ENCODE measurements around the gene ASIP.
A peak's percentile ranks its signal among the peaks of the same experiment; 100 is the strongest.
"Not testable (repeated sequence)": the region's sequence is repeated elsewhere in the genome, so short reads cannot be mapped to it uniquely, and the experiment has no call there.

Gene ASIP

DNA sequence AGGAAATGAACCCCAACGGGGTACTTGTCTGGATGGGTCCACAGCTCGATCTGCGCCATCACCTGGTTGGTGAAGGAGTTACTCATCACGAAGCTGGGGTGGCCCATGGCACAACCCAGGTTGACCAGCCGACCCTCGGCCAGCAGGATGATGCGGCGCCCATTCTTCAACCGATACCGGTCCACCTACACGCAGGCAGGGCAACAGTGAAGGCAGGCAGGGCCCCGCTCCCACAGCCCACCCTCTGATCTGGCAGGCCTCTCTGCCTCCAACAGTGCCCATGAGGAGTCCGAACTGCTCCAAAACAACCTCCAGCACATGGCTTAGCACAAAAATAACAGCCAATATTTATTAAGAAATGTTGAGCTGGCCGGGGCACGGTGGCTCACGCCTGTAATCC is 44.2 kb downstream of the ASIP start:
- no peak for DNase-seq (ENCODE audit: low read depth in 2 of 2)

DNA sequence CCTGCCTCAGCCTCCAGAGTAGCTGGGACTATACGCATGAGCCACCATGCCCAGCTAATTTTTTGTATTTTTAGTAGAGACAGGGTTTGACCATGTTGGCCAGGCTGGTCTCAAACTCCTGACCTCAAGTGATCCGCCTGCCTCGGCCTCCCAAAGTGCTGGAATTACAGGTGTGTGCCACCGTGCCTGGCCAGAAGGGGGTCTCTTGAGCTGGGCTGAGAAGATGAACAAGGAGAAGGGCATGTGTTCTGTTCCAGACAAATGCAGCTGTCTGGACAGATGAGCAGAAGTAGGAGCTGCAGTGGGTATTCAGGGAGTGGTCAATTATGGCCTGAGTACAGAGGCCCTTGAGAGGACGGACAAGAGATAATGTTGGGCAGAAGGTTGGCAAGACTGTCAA is 46.3 kb downstream of the ASIP start:
- not testable (repeated sequence) for DNase-seq (ENCODE audit: low read depth in 2 of 2)

DNA sequence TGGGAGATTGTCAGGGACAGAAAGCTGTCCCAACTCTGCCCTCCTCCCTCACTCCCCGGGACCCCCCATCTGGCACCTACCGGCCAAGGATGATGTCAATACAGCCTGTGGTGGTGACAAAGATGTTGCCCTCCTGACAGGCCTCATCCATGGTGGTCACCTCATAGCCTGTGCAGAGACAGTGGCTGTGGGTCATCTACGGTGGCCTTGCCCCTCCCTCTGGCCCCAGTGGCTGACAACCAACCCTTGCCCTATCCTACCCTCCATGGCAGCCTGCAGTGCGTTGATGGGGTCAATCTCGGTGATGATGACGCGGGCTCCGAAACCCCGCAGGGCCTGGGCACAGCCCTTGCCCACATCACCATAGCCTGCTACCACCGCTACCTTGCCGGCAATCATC is 49.2 kb downstream of the ASIP start:
- no peak for DNase-seq (ENCODE audit: low read depth in 2 of 2)

DNA sequence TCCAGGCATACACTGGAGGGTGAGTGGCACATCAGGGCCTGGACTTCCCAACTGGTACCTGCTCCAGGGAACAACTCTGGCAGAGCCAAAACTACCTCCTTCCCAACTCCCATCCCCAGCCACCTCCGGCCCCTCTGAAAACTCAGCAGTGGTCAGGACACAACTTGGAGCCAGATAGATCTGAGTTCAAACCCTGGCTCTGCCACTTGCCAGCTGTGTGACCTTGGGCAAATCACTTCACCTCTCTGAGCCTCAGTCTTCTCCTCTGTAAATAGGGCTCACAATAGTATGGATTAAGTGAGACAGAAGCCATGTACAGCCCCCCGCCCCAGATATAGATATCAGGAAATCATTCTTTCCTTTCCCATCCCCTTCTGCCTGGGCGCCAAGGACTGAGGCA is 51.3 kb downstream of the ASIP start:
- no peak for DNase-seq (ENCODE audit: low read depth in 2 of 2)

DNA sequence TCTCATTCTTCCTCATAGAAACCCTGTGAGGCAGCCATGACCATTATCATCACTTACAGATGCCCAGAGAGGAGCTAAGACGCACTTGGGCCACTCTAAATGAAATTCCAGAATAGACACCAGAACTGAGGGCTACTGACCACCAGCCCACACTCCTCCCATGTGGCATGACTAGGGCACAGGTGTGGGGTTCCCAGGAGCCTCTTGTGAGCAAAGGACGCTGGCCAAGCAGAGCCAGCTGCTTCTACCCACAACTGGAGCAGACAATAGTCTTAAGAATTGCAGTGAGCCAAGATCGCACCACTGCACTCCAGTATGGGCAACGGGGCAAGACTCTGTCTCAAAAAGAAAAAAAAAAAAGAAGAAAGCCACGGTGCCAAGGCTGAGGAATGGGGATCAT is 51.9 kb downstream of the ASIP start:
- DNase-seq (ENCODE audit: low read depth in 2 of 2), result no peak

DNA sequence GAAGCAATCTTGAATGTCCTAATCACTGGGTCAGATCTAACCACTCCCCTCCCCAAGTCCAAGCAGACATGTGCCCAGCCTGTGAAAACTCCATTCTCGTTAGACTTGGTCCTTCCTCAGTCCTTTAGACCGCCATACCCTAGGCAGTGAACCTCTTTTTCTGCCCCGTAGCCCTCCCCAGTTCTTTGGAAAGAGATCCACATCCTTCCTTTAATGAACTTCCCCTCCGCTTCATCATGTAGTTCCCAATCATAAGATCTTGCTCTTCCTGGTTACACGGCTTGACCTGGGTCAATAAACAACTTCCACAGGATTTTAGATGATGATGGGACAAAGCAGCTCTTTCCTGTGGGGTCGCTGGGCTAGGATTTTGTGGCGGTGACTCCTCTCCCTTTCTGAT is 52.4 kb downstream of the ASIP start:
- DNase-seq (ENCODE audit: low read depth in 2 of 2), result no peak

DNA sequence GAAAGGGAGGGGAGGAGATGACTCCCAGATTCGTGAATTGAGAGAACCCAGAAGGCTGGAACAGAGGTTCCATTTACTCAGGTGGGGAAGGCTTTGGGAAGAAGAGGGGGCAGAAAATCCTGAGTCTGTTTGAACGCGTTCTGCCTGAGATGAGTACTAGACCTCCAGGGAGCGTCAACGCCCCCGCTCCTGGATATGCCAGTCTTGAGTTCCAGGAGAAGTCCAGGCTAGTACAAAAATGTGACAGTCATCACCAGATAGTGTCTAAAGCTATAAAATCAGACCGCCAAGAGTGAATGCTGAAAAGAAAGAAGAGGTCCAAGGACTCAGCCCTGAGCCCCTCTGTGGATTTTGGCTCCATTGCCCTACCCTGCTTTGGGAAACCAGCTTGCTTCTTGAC is 53.3 kb downstream of the ASIP start:
- no peak for DNase-seq (ENCODE audit: low read depth in 2 of 2)

DNA sequence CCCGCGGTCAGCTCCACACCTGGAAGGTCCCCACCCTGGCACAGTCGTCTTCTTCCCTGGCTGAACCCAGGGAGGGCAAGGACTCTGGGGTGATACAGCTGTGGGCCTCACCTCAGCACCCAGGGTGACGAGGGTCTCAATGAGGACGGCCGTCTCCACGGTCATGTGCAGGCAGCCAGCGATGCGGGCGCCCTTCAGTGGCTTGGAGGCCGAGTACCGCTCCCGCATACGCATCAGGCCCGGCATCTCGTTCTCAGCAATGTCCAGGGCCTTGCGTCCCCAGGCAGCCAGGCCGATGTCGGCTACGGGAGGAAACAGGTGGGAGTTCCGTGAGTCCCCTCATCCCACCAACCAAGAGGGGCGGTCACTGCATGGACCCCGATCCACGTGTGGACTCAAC is 54.1 kb downstream of the ASIP start:
- DNase-seq (ENCODE audit: low read depth in 2 of 2), result no peak

DNA sequence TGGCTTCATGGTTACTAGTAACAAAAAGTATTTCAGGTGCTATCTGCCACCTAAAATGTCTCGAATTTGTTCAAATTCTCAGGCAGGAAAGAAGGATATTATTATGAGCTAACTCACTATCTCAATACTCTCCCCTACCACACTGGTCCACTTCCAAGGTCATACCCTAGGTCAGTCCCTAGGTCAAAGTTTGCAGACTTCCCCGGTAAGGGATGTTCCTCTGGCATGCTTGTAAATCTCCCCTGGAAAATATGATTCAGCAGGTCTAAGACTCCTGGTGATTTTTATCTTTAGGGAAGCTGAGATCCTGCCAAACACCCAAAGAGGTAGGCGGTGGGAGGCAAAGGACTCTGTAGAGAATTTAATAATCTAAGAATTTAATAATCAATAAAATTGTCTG is 55.2 kb downstream of the ASIP start:
- no peak for DNase-seq (ENCODE audit: low read depth in 2 of 2)

DNA sequence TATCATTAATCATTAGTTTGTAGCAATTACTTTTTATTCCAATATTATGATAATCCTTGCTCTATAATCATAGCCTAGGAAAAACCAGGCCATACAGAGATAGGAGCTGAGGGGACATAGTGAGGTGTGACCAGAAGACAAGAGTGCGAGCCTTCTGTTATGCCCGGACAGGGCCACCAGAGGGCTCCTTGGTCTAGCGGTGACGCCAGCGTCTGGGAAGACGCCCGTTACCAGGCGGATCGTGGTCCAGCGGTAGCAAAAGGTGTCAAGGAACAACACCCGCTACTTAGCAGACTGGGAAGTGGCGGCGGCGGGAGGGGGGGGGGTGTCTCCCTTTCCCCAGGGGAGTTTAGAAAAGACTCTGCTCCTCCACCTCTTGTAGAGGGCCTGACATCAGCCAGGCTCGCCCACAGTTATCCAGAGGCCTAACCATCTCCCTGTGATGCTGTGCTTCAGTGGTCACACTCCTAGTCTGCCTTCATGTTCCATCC is 57.1 kb downstream of the ASIP start:
- not testable (repeated sequence) for DNase-seq (ENCODE audit: low read depth in 2 of 2)

DNA sequence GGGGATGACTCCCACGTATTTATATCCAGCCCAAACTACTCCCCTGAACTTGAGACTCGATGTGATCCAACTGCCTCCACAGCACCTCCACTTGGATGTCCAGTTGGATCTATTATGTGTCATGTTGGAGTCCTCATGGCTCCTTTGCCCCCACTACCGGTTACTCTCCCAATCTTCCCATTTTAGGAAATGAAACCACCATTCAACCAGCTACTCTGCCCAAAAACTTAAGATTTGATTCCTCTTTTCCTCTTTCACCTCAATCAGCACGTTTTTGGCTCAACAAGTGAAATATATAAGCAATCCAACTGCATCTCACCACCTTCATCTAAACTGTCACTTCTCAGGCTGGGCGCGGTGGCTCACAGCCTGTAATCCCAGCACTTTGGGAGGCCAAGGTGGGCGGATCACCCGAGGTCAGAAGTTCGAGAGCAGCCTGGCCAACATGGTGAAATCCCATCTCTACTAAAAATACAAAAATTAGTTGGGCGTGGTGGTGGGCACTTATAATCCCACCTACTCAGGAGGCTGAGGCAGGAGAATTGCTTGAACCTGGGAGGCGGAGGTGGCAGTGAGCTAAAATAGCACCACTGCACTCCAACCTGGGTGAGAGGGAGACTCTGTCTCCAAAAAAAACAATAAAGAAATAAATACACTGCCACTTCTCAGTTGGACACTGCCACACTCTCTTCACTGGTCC is 58.5 kb downstream of the ASIP start:
- no peak for DNase-seq (ENCODE audit: low read depth in 2 of 2)

DNA sequence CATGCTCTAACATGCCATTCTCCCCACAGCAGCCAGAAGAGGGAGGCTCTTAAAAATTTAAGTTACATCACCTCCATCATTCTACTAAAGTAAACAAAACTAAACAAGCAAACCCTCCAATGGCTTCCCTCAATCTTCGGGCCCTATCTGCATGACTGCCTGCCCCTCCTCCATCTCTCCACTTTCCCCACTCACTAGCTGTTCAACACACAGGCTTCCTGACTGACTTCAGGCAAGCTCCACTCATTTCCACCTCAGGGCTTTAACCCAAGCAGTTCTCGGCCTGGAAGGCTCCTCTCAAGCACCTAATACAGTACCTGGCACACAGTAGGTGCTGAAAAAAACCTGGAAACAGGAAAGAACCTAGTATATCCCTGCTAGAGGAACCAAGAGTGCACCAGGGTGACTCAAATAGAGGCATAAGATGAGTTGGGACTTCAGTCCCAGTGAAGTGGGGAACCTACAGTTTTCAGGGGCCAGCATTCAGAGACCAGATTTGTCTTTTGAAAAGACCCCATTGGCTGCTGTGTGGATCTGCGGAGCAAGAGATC is 59.1 kb downstream of the ASIP start:
- DNase-seq (ENCODE audit: low read depth in 2 of 2), result no peak

DNA sequence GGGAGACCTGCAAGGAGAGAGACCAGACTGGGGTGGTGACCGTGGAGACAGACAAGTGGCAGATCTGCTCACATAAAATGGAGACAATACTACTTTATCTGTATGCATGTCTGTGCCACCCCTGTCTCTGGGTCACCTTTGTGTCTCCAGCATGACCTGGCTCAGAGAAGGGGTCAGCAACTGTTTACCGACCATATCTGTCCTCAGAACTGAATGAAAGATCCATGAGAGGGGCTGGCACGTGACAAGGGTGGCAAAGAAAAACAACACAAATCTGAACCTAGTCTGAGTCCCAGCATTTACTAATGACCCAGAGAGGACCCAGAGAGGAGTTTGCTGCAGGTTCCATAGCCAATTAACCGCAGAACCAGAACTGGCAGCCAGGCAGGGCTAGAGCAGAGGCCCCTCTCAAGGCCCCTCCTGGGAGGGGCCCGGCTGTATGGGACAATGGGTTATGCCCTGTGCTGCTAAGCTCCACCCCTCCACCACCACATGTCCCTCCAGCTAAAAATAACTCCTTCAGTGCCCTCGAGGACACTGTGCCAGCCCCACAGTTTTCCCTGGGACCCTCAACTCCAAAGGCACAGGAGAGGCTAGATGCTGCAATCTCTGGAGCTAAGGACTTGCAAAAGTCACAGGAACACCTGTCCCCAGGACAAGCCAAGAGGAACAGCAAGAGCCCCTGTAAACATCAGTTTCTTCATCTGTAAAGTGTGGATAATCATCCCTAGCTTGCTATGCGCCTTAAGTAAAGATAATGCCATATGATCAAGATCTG is 59.8 kb downstream of the ASIP start:
- no peak for DNase-seq (ENCODE audit: low read depth in 2 of 2)

DNA sequence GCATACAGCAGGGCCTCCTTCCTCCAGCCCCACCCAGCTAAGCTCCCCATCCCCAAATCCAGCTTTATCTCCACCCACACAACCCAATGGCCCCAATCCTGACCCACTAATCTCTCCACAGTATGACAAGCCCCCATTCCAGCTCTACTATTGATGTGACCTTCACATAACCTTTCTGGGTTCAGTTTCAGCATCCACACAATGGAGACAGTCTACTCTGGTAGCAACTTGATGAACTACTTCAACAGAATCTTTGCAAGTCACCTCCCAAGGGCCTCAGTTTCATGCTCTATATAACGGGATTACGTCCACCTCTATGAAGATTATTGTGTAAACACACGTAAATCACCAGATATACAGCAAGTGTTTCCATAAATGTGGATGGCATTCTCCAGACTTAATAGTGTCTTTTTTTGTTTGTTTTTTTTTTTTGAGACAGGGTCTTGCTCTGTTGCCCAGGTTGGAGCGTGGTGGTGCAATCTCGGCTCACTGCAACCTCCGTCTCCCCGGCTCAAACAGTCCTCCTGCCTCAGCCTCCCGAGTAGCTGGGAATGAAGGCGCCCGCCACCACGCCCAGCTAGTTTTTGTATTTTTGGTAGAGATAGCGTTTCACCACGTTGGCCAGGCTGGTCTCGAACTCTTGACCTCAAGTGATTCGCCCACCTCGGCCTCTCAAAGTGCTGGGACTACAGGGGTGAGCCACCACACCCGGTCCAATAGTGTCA is 60.5 kb downstream of the ASIP start:
- DNase-seq (ENCODE audit: low read depth in 2 of 2), result no peak

DNA sequence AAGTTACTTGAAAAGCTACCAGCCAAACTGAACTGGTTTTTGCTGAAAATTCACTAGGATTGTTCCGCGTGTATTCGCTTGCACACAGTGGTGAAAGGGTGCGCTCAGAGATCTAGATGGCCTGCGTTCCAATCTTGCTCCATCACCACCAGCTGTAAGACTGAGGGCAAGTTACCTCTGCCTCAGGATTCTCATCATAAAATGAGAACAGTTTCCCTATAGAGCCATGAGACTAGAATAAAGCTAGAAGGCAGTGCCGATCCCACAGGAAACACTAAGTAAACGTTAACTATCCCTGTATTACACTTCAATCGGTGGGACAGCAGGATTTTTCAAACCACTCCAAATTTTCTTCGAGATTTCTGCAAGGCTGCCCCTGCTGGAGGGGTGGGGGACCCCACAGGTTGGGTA is 61.1 kb downstream of the ASIP start:
- no peak for DNase-seq (ENCODE audit: low read depth in 2 of 2)

DNA sequence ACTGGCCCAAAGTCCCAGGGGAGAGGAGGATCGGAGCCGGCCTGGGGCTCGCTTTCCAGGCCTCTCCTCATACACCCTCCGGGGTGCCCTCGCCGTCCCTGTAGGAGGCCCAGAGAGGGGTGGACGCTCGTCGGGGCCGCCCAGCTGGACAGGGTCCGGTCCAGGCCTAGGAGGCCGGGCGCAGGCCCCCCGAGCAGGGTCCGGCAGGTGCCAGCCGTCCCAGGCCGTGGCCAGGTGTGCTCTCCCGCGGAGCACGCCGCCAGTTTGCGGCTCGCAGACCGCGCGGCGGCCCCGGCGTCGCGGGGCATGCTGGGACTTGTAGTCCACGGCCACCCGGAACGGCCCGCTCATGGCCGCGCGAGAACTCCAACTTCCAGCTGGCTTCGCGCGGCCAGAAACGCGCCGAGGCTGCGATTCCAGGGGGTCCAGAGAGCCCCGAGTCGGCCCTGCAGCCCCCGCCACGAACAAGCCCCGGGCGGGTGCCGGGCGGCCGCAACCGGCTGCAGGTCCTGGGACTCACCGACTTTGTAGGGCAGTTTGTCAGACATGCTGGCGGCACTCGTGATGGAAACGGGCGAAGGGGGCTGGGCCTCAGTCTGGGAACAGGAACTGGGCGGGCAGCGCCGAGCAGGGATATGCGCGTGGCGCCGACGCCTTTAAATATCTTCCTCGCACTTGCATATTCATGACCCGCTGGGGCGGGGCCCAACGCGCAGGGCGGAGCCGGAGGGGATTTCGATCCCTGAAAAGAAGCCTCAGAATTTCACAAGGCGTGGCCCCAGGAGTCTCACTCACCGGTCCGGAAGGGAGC is 61.7 kb downstream of the ASIP start, which contains the start of gene AHCY:
AHCY (minus strand) TSS at position 633 of the 811 bp plus-strand sequence; CDS start at position 548, 85 bp downstream.
- DNase-seq (ENCODE audit: low read depth in 2 of 2), result peak; percentile 91 to 94

DNA sequence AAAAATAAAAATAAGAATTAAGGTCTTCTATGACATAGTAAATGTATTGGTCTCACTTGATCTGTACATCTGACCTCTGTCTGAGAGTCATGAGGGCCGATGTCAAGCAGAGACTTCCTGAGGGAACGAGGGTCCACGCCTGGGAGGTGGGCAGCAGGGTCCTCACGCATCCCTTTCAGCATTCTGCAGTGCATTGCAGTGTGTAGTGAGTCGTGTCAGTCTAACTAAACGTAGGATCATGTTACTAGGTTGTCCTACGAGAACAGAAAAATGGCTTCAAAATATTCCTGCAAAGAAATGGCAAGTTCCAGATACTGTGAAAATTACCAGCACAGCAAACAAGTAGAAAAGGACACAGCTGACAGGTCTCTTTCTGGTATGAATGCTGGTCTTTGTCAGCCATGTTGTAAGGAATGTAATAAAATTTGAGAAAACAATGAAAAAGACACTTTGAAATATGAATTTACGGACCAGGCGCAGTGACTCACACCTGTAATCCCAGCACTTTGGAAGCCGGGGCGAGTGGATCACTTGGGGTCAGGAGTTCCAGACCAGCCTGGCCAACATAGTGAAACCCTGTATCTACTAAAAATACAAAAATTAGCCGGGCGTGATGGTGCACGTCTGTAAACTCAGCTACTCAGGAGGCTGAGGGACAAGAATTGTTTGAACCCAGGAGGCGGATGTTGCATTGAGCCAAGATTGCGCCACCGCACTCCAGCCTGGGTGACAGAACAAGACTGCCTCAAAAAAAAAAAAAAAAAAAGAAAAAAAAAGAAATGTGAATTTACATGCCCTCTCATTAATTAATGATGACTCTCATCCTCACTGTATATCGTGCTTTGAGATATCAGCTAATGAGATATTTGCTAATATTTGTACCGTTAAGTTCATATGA is 64.4 kb downstream of the ASIP start:
- no peak for DNase-seq (ENCODE audit: low read depth in 2 of 2)

DNA sequence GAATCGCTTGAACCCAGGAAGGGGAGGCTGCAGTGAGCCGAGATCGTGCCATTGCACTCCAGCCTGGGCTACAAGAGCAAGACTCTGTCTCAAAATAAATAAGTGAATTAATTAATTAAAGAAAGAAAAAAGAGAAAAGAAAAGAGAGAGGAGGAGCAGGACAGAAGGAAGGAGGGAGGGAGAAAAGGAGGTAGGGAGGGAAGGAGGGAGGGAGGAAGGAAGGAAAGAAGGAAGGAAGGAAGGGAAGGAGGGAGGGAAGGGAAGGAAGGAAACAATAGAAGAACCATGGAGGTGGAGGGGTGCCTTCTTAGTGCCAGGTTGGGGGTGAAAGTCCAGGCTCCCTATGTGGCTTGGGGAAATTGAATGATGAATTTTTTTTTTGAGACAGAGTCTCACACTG is 68.5 kb downstream of the ASIP start:
- DNase-seq (ENCODE audit: low read depth in 2 of 2), result no peak

DNA sequence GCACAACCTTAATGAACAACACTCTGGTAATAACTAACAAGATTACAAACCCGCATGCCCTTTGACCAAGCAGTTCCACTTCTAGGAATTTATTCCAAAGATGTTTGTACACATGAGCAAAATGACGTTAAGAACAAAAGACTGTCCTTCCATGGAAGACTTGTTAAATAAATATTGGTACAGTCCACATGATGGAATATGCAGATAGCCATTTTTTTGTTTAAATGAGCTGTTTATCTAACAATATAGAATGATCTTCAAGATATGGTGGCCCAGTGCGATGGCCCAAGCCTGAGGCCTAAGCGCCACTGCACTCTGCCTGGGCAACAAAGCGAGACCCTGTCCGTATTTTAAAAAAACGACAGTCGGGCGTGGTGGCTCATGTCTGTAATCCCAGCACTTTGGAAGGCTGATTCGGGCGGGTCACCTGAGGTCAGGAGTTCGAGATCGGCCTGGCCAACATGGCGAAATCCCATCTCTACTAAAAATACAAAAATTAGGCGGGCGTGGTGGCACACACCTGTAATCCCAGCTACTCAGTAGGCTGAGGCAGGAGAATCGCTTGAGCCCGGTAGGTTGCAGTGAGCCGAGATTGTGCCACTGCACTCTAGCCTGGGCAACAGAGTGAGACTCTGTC is 69.4 kb downstream of the ASIP start:
- no peak for DNase-seq (ENCODE audit: low read depth in 2 of 2)

Measured in activated CD4-positive, alpha-beta T cell treated with anti-CD3 and anti-CD28 coated beads for 24 hours (primary cell).